Liver (tissue), 9 donors: ENCODE data around the gene ARL6IP4. TPM values are rescaled to one million over a fixed set of nuclear protein-coding genes. Genes with fewer than 3 reads are reported as not detected.

Experiments used
- DNase-seq: peaks from one replicate; pipeline ENCODE4 v3.0.0-alpha.2; 2017; ENCODE audit warnings: low spot score
- H3K27ac ChIP-seq, 2 donors: one replicate each; pipeline ENCODE4 v1.7.0; 2013; ENCODE audit warnings: inconsistent platforms in 2 of 2, low read length in 2 of 2, control low read depth in 1 of 2, low read depth in 1 of 2, mild to moderate bottlenecking in 1 of 2
- H3K27me3 ChIP-seq, 4 donors: one replicate each; pipeline versions ENCODE4 v1.6.1 to v1.7.0; 2013; ENCODE audit warnings: low read length in 3 of 4, inconsistent platforms in 1 of 4, mild to moderate bottlenecking in 1 of 4, moderate library complexity in 1 of 4; ENCODE audit not compliant: control insufficient read depth in 4 of 4, insufficient read depth in 4 of 4
- H3K36me3 ChIP-seq, 4 donors: one replicate each; pipeline versions ENCODE4 v1.6.1 to v1.7.0; 2013; ENCODE audit warnings: low read length in 3 of 4, mild to moderate bottlenecking in 3 of 4, low read depth in 1 of 4, moderate library complexity in 1 of 4; ENCODE audit not compliant: control insufficient read depth in 4 of 4, insufficient read depth in 3 of 4
- H3K4me1 ChIP-seq, 4 donors: one replicate each; pipeline versions ENCODE4 v1.6.1 to v1.7.0; 2013; ENCODE audit warnings: low read length in 3 of 4, mild to moderate bottlenecking in 3 of 4, moderate library complexity in 1 of 4; ENCODE audit not compliant: control insufficient read depth in 4 of 4, insufficient read depth in 4 of 4
- H3K4me3 ChIP-seq, 3 donors: one replicate each; pipeline versions ENCODE4 v1.6.1 to v1.7.0; 2013; ENCODE audit warnings: low read length in 3 of 3, control low read depth in 1 of 3, low read depth in 1 of 3, mild to moderate bottlenecking in 1 of 3
- H3K9ac ChIP-seq, 2 donors: one replicate each; pipeline ENCODE4 v1.7.0; 2013; ENCODE audit warnings: low read length in 2 of 2, mild to moderate bottlenecking in 2 of 2, moderate library complexity in 2 of 2, control low read depth in 1 of 2, low read depth in 1 of 2
- H3K9me3 ChIP-seq, 4 donors: one replicate each; pipeline versions ENCODE4 v1.6.1 to v1.7.0; 2013; ENCODE audit warnings: low read length in 3 of 4; ENCODE audit not compliant: control insufficient read depth in 4 of 4
- EGR1 ChIP-seq, 2 donors: IDR thresholded peaks; 2 replicates each; pipeline ENCODE4 v1.6.1; 2016 to 2018; ENCODE audit warnings: antibody characterized with exemption in 2 of 2, low read depth in 2 of 2
- FOXA1 ChIP-seq: IDR thresholded peaks from 2 replicates; pipeline ENCODE4 v1.6.1; 2016; ENCODE audit warnings: antibody characterized with exemption
- FOXA2 ChIP-seq: IDR thresholded peaks from 2 replicates; pipeline ENCODE4 v1.6.1; 2016; ENCODE audit warnings: antibody characterized with exemption
- GABPA ChIP-seq, 2 donors: IDR thresholded peaks in 1 of 2; conservative IDR thresholded peaks in 1 of 2; 2 replicates each; pipeline ENCODE4 v1.6.1; 2016; ENCODE audit warnings: antibody characterized with exemption in 2 of 2, mild to moderate bottlenecking in 1 of 2, moderate library complexity in 1 of 2
- HNF4A ChIP-seq, 2 donors: conservative IDR thresholded peaks; 2 replicates each; pipeline ENCODE4 v1.6.1; 2016; ENCODE audit warnings: antibody characterized with exemption in 2 of 2, mild to moderate bottlenecking in 2 of 2
- HNF4G ChIP-seq: IDR thresholded peaks from 2 replicates; pipeline ENCODE4 v1.6.1; 2016; ENCODE audit warnings: antibody characterized with exemption
- JUND ChIP-seq, 2 donors: IDR thresholded peaks; 2 replicates each; pipeline ENCODE4 v1.6.1; 2016; ENCODE audit warnings: antibody characterized with exemption in 2 of 2
- NR2F2 ChIP-seq: IDR thresholded peaks from 2 replicates; pipeline ENCODE4 v1.6.1; 2016; ENCODE audit warnings: antibody characterized with exemption
- RAD21 ChIP-seq, 2 donors: IDR thresholded peaks; 2 replicates each; pipeline ENCODE4 v1.6.1; 2016; ENCODE audit warnings: antibody characterized with exemption in 2 of 2, mild to moderate bottlenecking in 2 of 2
- RXRA ChIP-seq, 2 donors: IDR thresholded peaks; 2 replicates each; pipeline ENCODE4 v1.6.1; 2017 to 2018; ENCODE audit warnings: antibody characterized with exemption in 2 of 2, mild to moderate bottlenecking in 1 of 2
- SP1 ChIP-seq: IDR thresholded peaks from 2 replicates; pipeline ENCODE4 v1.6.1; 2018; ENCODE audit warnings: antibody characterized with exemption, mild to moderate bottlenecking
- TAF1 ChIP-seq: conservative IDR thresholded peaks from 2 replicates; pipeline ENCODE4 v1.6.1; 2016; ENCODE audit warnings: antibody characterized with exemption, mild to moderate bottlenecking
- YY1 ChIP-seq: IDR thresholded peaks from 2 replicates; pipeline ENCODE4 v1.6.1; 2016; ENCODE audit warnings: antibody characterized with exemption, mild to moderate bottlenecking
- WGBS: extraction: QIAGEN DNeasy Blood & Tissue Kit; methylation state at CpG from one replicate; pipeline ENCODE4 v1.1.7; 2013; 5-methylcytosine and 5-hydroxymethylcytosine counted together
- polyA plus RNA-seq, 2 donors: library from polyadenylated mRNA; stranded (reverse) in 1 of 2; unstranded in 1 of 2; fragments of 200-250 nt in 1 of 2; fragments of >200 nt in 1 of 2; fragmentation: Nextera tagmentation in 1 of 2; extraction: Ambion mirVana in 1 of 2; gene quantifications; one replicate each; pipeline versions ENCODE4 v1.2.1 to v1.2.3, GENCODE V29; 2013 to 2015
- total RNA-seq, 2 donors: library from RNA; depleted of rRNA; stranded (reverse); fragments of >200 nt; gene quantifications; one replicate each; pipeline ENCODE4 v1.2.3, GENCODE V29; 2014
- TF ChIP-seq, protein P1 (sequence below): fragments of 150-350 bp; IDR thresholded peaks from 2 replicates; pipeline ENCODE4 v1.5.1; 2017; ENCODE audit warnings: improper control_type of control experiment, low read depth, low read length; ENCODE audit not compliant: missing input control
- TF ChIP-seq, protein P2 (sequence below): IDR thresholded peaks from 2 replicates; pipeline ENCODE4 v1.6.1; 2016; ENCODE audit warnings: antibody characterized with exemption
- TF ChIP-seq, protein P3 (sequence below): IDR thresholded peaks from 2 replicates; pipeline ENCODE4 v1.6.1; 2016; ENCODE audit warnings: antibody characterized with exemption, mild to moderate bottlenecking
- TF ChIP-seq, protein P4 (sequence below): IDR thresholded peaks from 2 replicates; pipeline ENCODE4 v1.6.1; 2016; ENCODE audit warnings: antibody characterized with exemption
- TF ChIP-seq, protein P5 (sequence below): IDR thresholded peaks from 2 replicates; pipeline ENCODE4 v1.6.1; 2016; ENCODE audit warnings: antibody characterized with exemption
- donor health status: healthy.
- donor health status: healthy.
- donor health status: healthy.
- donor health status: healthy.
- donor health status: healthy.

ARL6IP4 gene
- total and polyA plus RNA-seq, 4 donors, result 59.2 to 187 (median 121) TPM

DNA sequence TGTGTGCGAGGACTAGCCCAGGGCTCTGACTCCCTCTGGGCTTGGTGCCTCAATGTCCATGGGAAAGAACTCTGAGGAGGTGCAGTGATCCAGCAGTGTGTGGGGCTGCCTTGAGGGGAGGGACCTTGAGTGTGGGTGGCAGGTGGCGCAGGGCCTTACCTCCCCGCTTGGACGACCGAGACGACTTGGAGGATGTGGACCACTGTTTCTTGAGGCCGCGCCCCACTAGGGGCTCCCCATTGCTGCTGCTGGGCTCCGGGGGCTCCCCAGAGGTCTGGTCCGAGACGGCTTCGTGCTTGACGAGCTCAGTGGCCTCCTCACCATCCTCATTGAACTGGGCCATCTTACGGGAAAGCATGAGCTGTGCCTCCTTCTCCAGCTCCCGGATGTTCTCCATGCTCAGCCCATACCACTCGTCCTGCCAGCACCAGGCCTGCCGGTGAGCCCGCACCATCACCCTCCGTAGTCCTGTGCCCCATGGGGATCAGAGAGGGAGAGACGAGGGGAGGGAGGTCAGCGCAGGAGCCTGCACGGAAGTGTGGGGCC, 24.7 kb downstream of the ARL6IP4 start:
- 96% methylated on average over 22 of the region's 22 CpGs for WGBS
- H3K27ac ChIP-seq, result no peak overlapping the region
- no peaks in the 10 kb centered on the region for H3K9me3 ChIP-seq
- no peak overlapping the region for H3K9ac ChIP-seq
- no peak for TF ChIP-seq YY1
- no peak for TF ChIP-seq RXRA (IDR thresholded peaks at IDR 0.05)
- no peak for TF ChIP-seq HNF4G
- TF ChIP-seq, protein P1, sequence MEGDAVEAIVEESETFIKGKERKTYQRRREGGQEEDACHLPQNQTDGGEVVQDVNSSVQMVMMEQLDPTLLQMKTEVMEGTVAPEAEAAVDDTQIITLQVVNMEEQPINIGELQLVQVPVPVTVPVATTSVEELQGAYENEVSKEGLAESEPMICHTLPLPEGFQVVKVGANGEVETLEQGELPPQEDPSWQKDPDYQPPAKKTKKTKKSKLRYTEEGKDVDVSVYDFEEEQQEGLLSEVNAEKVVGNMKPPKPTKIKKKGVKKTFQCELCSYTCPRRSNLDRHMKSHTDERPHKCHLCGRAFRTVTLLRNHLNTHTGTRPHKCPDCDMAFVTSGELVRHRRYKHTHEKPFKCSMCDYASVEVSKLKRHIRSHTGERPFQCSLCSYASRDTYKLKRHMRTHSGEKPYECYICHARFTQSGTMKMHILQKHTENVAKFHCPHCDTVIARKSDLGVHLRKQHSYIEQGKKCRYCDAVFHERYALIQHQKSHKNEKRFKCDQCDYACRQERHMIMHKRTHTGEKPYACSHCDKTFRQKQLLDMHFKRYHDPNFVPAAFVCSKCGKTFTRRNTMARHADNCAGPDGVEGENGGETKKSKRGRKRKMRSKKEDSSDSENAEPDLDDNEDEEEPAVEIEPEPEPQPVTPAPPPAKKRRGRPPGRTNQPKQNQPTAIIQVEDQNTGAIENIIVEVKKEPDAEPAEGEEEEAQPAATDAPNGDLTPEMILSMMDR, result no peak
- TF ChIP-seq, protein P2, sequence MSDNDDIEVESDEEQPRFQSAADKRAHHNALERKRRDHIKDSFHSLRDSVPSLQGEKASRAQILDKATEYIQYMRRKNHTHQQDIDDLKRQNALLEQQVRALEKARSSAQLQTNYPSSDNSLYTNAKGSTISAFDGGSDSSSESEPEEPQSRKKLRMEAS, result no peak
- TF ChIP-seq TAF1, result no peak
- TF ChIP-seq, protein P3, sequence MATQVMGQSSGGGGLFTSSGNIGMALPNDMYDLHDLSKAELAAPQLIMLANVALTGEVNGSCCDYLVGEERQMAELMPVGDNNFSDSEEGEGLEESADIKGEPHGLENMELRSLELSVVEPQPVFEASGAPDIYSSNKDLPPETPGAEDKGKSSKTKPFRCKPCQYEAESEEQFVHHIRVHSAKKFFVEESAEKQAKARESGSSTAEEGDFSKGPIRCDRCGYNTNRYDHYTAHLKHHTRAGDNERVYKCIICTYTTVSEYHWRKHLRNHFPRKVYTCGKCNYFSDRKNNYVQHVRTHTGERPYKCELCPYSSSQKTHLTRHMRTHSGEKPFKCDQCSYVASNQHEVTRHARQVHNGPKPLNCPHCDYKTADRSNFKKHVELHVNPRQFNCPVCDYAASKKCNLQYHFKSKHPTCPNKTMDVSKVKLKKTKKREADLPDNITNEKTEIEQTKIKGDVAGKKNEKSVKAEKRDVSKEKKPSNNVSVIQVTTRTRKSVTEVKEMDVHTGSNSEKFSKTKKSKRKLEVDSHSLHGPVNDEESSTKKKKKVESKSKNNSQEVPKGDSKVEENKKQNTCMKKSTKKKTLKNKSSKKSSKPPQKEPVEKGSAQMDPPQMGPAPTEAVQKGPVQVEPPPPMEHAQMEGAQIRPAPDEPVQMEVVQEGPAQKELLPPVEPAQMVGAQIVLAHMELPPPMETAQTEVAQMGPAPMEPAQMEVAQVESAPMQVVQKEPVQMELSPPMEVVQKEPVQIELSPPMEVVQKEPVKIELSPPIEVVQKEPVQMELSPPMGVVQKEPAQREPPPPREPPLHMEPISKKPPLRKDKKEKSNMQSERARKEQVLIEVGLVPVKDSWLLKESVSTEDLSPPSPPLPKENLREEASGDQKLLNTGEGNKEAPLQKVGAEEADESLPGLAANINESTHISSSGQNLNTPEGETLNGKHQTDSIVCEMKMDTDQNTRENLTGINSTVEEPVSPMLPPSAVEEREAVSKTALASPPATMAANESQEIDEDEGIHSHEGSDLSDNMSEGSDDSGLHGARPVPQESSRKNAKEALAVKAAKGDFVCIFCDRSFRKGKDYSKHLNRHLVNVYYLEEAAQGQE, result no peak
- TF ChIP-seq SP1, result no peak
- TF ChIP-seq FOXA1, result no peak
- TF ChIP-seq RAD21 (IDR thresholded peaks at IDR 0.05), result no peak
- no peak for TF ChIP-seq EGR1 (IDR thresholded peaks at IDR 0.05; ENCODE audit: low read depth in 2 of 2)
- TF ChIP-seq HNF4A (conservative IDR thresholded peaks at IDR 0.05), result no peak
- no peak for DNase-seq
- H3K4me3 ChIP-seq, result no peak overlapping the region
- peaks cover 0 to 2% (median 0%) of the 10 kb centered on the region in 4 donors for H3K4me1 ChIP-seq
- no peaks in the 10 kb centered on the region for H3K27me3 ChIP-seq
- peaks cover 2 to 44% (median 20%) of the 10 kb centered on the region in 4 donors for H3K36me3 ChIP-seq

DNA sequence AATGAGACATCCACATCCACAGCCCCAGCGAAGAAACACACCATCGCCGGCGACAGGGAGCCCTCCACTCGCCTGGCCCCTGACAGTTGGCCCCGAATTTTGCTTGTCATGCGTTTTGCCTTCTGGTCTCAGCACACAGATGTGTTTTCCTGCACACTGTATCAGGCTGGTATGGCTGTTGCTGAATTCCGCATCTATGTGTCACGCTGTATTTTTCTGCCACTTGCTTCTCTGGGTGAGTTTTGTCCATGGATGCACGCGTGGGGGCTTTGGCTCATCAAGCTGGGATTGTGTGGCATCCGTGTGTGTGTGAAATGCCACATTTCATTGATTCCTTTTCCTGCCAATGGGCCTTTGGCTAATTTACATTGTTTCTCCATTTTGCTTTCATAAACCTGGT, 26.5 kb downstream of the ARL6IP4 start:
- 88% methylated on average over 12 of the region's 12 CpGs for WGBS
- H3K9me3 ChIP-seq, result no peaks in the 10 kb centered on the region
- TF ChIP-seq, protein P4, sequence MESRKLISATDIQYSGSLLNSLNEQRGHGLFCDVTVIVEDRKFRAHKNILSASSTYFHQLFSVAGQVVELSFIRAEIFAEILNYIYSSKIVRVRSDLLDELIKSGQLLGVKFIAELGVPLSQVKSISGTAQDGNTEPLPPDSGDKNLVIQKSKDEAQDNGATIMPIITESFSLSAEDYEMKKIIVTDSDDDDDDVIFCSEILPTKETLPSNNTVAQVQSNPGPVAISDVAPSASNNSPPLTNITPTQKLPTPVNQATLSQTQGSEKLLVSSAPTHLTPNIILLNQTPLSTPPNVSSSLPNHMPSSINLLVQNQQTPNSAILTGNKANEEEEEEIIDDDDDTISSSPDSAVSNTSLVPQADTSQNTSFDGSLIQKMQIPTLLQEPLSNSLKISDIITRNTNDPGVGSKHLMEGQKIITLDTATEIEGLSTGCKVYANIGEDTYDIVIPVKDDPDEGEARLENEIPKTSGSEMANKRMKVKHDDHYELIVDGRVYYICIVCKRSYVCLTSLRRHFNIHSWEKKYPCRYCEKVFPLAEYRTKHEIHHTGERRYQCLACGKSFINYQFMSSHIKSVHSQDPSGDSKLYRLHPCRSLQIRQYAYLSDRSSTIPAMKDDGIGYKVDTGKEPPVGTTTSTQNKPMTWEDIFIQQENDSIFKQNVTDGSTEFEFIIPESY, result no peak
- TF ChIP-seq RAD21 (IDR thresholded peaks at IDR 0.05) (no peak), JUND (IDR thresholded peaks at IDR 0.05) (no peak), NR2F2 (no peak), RXRA (IDR thresholded peaks at IDR 0.05) (no peak), HNF4G (no peak), SP1 (no peak), TAF1 (no peak), HNF4A (conservative IDR thresholded peaks at IDR 0.05) (no peak), FOXA2 (no peak), GABPA (IDR thresholded peaks at IDR 0.05 in 1 of 2, conservative IDR thresholded peaks at IDR 0.05 in 1 of 2) (no peak)
- TF ChIP-seq, protein P5, sequence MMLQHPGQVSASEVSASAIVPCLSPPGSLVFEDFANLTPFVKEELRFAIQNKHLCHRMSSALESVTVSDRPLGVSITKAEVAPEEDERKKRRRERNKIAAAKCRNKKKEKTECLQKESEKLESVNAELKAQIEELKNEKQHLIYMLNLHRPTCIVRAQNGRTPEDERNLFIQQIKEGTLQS, result no peak
- TF ChIP-seq, protein P1, result no peak
- TF ChIP-seq, protein P2, result no peak

More for the DNA sequence above, 26.5 kb downstream of the ARL6IP4 start:
- peaks cover 2 to 49% (median 20%) of the 10 kb centered on the region in 4 donors for H3K36me3 ChIP-seq
- no peak overlapping the region for H3K27ac ChIP-seq
- H3K4me1 ChIP-seq, result no peaks in the 10 kb centered on the region
- H3K9ac ChIP-seq, result no peak overlapping the region
- no peak for DNase-seq
- no peaks in the 10 kb centered on the region for H3K27me3 ChIP-seq
- no peak overlapping the region for H3K4me3 ChIP-seq
